Measurements from ENCODE around the gene ODR4. TPM values are rescaled to one million over a fixed set of nuclear protein-coding genes. Genes with fewer than 3 reads are reported as not detected.
"Not testable (repeated sequence)": the region's sequence is repeated elsewhere in the genome, so short reads cannot be mapped to it uniquely, and the experiment has no call there.

ODR4 gene
- total RNA-seq, 1 experiment from 2014 or later, result 7.9 TPM

- Histone ChIP-seq H4K20me1 (ENCODE audit: low read length) (no peaks in the 10 kb centered on the region), H3K79me2 (ENCODE audit: low read length) (no peaks in the 10 kb centered on the region), H3K9ac (ENCODE audit: low read length) (no peak overlapping the region), H3K4me1 (ENCODE audit: insufficient read depth, low read length) (0 out of 2 replicates have a peak, but pooled peaks cover 12% of the 10 kb centered on the region), H3K9me3 (ENCODE audit: low read length) (no peaks in the 10 kb centered on the region), H3K27me3 (ENCODE audit: low read length) (no peaks in the 10 kb centered on the region), H3F3A (ENCODE audit: low read length, unreplicated experiment) (no peaks in the 10 kb centered on the region), H3K4me3 (ENCODE audit: low read length) (no peak overlapping the region), H3K36me3 (ENCODE audit: low read depth, low read length) (no peaks in the 10 kb centered on the region), H2AFZ (ENCODE audit: low read length) (no peak overlapping the region), H3K27ac (ENCODE audit: low read length) (no peak overlapping the region), H3K9me2 (replicated peaks; ENCODE audit: low read length) (no peaks in the 10 kb centered on the region), H3K4me2 (ENCODE audit: low read length) (no peak overlapping the region)
- ChIA-PET POLR2A (ENCODE audit: unreplicated experiment) (no interaction called here), CTCF (no interaction called here)
- no peak for ATAC-seq
- TF ChIP-seq, protein P1, sequence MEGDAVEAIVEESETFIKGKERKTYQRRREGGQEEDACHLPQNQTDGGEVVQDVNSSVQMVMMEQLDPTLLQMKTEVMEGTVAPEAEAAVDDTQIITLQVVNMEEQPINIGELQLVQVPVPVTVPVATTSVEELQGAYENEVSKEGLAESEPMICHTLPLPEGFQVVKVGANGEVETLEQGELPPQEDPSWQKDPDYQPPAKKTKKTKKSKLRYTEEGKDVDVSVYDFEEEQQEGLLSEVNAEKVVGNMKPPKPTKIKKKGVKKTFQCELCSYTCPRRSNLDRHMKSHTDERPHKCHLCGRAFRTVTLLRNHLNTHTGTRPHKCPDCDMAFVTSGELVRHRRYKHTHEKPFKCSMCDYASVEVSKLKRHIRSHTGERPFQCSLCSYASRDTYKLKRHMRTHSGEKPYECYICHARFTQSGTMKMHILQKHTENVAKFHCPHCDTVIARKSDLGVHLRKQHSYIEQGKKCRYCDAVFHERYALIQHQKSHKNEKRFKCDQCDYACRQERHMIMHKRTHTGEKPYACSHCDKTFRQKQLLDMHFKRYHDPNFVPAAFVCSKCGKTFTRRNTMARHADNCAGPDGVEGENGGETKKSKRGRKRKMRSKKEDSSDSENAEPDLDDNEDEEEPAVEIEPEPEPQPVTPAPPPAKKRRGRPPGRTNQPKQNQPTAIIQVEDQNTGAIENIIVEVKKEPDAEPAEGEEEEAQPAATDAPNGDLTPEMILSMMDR (conservative IDR thresholded peaks at IDR 0.05; ENCODE audit: low read depth, low read length), result no peak
- TF ChIP-seq EZH2phosphoT487 (IDR thresholded peaks at IDR 0.05; ENCODE audit: borderline replicate concordance, low read length), result no peak
- no peak for TF ChIP-seq EZH2 (IDR thresholded peaks at IDR 0.05; ENCODE audit: low read length, unreplicated experiment)
- no peak for DNase-seq
- BruUV-seq (replicated peaks), result no TSS peak
- intact Hi-C loops (cut with micrococcal nuclease), result no loop called here
These were observed 70.5 kb downstream of the ODR4 start for GRCh38 chr1:186446152-186446551.

GRCh38 chr1:186454981-186455380, 79.3 kb downstream of the ODR4 start:
- intact Hi-C loops (cut with micrococcal nuclease), result no loop called here
- no TSS peak for BruUV-seq (replicated peaks)
- H3K27me3 ChIP-seq (ENCODE audit: low read length), result no peaks in the 10 kb centered on the region

DNA sequence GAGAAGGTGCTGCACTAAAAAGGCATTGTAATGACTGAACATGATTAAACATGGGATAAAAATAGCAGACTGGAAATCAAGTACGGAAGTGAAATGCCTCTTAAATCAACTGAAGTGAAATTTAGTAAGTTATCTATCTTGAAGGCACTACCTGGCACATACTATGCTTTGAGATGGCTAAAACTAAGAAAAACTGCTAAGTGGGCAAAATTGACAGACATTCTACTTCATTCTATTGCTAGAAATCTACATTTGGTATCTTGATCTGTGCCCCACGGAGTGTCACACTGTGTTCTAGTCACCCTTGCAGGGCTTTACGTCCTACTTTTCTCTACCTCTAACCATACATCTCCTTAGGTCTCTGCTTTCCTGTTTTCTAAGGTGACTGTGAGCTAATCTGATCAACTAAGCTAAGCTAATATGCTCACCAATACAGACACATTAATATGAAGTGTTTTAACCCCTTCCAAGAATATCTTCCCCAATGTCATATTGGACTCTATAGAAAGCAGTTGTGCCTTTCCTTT, 81.2 kb downstream of the ODR4 start:
- Histone ChIP-seq H3K4me1 (ENCODE audit: insufficient read depth, low read length) (no peaks in the 10 kb centered on the region), H3K4me2 (ENCODE audit: low read length) (no peak overlapping the region), H3K27ac (ENCODE audit: low read length) (no peak overlapping the region), H3F3A (ENCODE audit: low read length, unreplicated experiment) (no peaks in the 10 kb centered on the region), H3K9ac (ENCODE audit: low read length) (no peak overlapping the region), H4K20me1 (ENCODE audit: low read length) (no peaks in the 10 kb centered on the region), H3K27me3 (ENCODE audit: low read length) (no peaks in the 10 kb centered on the region), H3K9me2 (replicated peaks; ENCODE audit: low read length) (no peaks in the 10 kb centered on the region), H3K79me2 (ENCODE audit: low read length) (no peaks in the 10 kb centered on the region), H3K36me3 (ENCODE audit: low read depth, low read length) (no peaks in the 10 kb centered on the region), H3K9me3 (ENCODE audit: low read length) (no peaks in the 10 kb centered on the region), H2AFZ (ENCODE audit: low read length) (no peak overlapping the region), H3K4me3 (ENCODE audit: low read length) (no peak overlapping the region)
- BruUV-seq (replicated peaks), result no TSS peak
- DNase-seq, result no peak
- TF ChIP-seq EZH2phosphoT487 (IDR thresholded peaks at IDR 0.05; ENCODE audit: borderline replicate concordance, low read length) (no peak), EZH2 (IDR thresholded peaks at IDR 0.05; ENCODE audit: low read length, unreplicated experiment) (no peak)
- TF ChIP-seq, protein P1 (conservative IDR thresholded peaks at IDR 0.05; ENCODE audit: low read depth, low read length), result no peak
- no peak for ATAC-seq
- POLR2A ChIA-PET (ENCODE audit: unreplicated experiment), result interaction anchor here (0.6 kb wide), 1 partner anchor 128 kb away, joined by 5 read pairs; no protein-coding TSS in a partner anchor
- CTCF ChIA-PET, result no interaction called here
- intact Hi-C loops (cut with micrococcal nuclease), result no loop called here

More at GRCh38 chr1:186454981-186455380, 79.3 kb downstream of the ODR4 start:
- no peaks in the 10 kb centered on the region for H3K36me3 ChIP-seq (ENCODE audit: low read depth, low read length)
- no peak overlapping the region for H2AFZ ChIP-seq (ENCODE audit: low read length)
- POLR2A ChIA-PET (ENCODE audit: unreplicated experiment), result no interaction called here
- H3K79me2 ChIP-seq (ENCODE audit: low read length), result no peaks in the 10 kb centered on the region
- no peaks in the 10 kb centered on the region for H3F3A ChIP-seq (ENCODE audit: low read length, unreplicated experiment)
- no peak overlapping the region for H3K4me3 ChIP-seq (ENCODE audit: low read length)
- H3K4me2 ChIP-seq (ENCODE audit: low read length), result no peak overlapping the region
- H3K9ac ChIP-seq (ENCODE audit: low read length), result no peak overlapping the region
- H3K9me3 ChIP-seq (ENCODE audit: low read length), result no peaks in the 10 kb centered on the region
- no peak for ATAC-seq
- TF ChIP-seq EZH2 (IDR thresholded peaks at IDR 0.05; ENCODE audit: low read length, unreplicated experiment) (no peak), EZH2phosphoT487 (IDR thresholded peaks at IDR 0.05; ENCODE audit: borderline replicate concordance, low read length) (no peak)
- TF ChIP-seq, protein P1 (conservative IDR thresholded peaks at IDR 0.05; ENCODE audit: low read depth, low read length), result no peak
- no peaks in the 10 kb centered on the region for H3K4me1 ChIP-seq (ENCODE audit: insufficient read depth, low read length)
- CTCF ChIA-PET, result no interaction called here
- H3K9me2 ChIP-seq (replicated peaks; ENCODE audit: low read length), result no peaks in the 10 kb centered on the region
- H4K20me1 ChIP-seq (ENCODE audit: low read length), result no peaks in the 10 kb centered on the region
- no peak for DNase-seq
- no peak overlapping the region for H3K27ac ChIP-seq (ENCODE audit: low read length)

- DNase-seq; H3K4me3 ChIP-seq (ENCODE audit: low read length); H3K27ac ChIP-seq (ENCODE audit: low read length); ATAC-seq; H3K4me2 ChIP-seq (ENCODE audit: low read length); H3K27me3 ChIP-seq (ENCODE audit: low read length); H3K9ac ChIP-seq (ENCODE audit: low read length); intact Hi-C loops (cut with micrococcal nuclease); H3K79me2 ChIP-seq (ENCODE audit: low read length); BruUV-seq (replicated peaks); H3K36me3 ChIP-seq (ENCODE audit: low read depth, low read length); H3K4me1 ChIP-seq (ENCODE audit: insufficient read depth, low read length); H3K9me2 ChIP-seq (replicated peaks; ENCODE audit: low read length); H2AFZ ChIP-seq (ENCODE audit: low read length); POLR2A ChIA-PET (ENCODE audit: unreplicated experiment); H3K9me3 ChIP-seq (ENCODE audit: low read length); H3F3A ChIP-seq (ENCODE audit: low read length, unreplicated experiment); H4K20me1 ChIP-seq (ENCODE audit: low read length): not testable (repeated sequence)
- CTCF ChIA-PET, result interaction anchor here (0.5 kb wide), 1 partner anchor 67 kb away, joined by 3 read pairs; no protein-coding TSS in a partner anchor
These were observed 83.5 kb downstream of the ODR4 start for GRCh38 chr1:186459161-186459560.

Data from PC-3 (cell line).